Tibial nerve (tissue), 4 donors: Measurements from ENCODE around the gene RAB1B.

Experiments used
- CTCF ChIP-seq, 5 experiments: fragments of 200-600 bp in 3 of 5; fragments of 450-650 bp in 2 of 5; sonication (generic) in 3 of 5; IDR thresholded peaks; one replicate each; pipeline ENCODE4 v1.5.1; 2016 to 2019; ENCODE audit warnings: antibody characterized with exemption in 5 of 5, mild to moderate bottlenecking in 3 of 5, moderate library complexity in 2 of 5
- EP300 ChIP-seq, 2 donors: sonication (generic); formaldehyde crosslinking; IDR thresholded peaks; one replicate each; pipeline ENCODE4 v1.6.1; 2017; ENCODE audit warnings: antibody characterized with exemption in 2 of 2, mild to moderate bottlenecking in 1 of 2
- POLR2A ChIP-seq, 2 donors: fragments of 450-650 bp; IDR thresholded peaks; one replicate each; pipeline ENCODE4 v1.6.1; 2017; ENCODE audit warnings: antibody characterized with exemption in 2 of 2, mild to moderate bottlenecking in 2 of 2, moderate library complexity in 2 of 2

- TF ChIP-seq CTCF (IDR thresholded peaks at IDR 0.05) (no peak), POLR2A (IDR thresholded peaks at IDR 0.05) (no peak), EP300 (IDR thresholded peaks at IDR 0.05) (no peak)
Observed at GRCh38 chr11:66239998-66240780, 28.2 kb upstream of the RAB1B start.
